ENCODE results near the gene ZNF267.
"Not testable (repeated sequence)": the region's sequence is repeated elsewhere in the genome, so short reads cannot be mapped to it uniquely, and the experiment has no call there.

GRCh38 chr16:31848572-31848971, 25.0 kb upstream of the ZNF267 start:
- TF ChIP-seq KDM5A (IDR thresholded peaks at IDR 0.05; ENCODE audit: low read length); CTCF (IDR thresholded peaks at IDR 0.05; ENCODE audit: control extremely low read depth in 1 of 3, insufficient read depth in 1 of 3, low read depth in 1 of 3, low read length in 3 of 3); JUND (IDR thresholded peaks at IDR 0.05; ENCODE audit: low read length); SIX5 (IDR thresholded peaks at IDR 0.05; ENCODE audit: low read depth, low read length); TBP (IDR thresholded peaks at IDR 0.05; ENCODE audit: low read depth, low read length); POLR2A (IDR thresholded peaks at IDR 0.05; ENCODE audit: control extremely low read depth in 1 of 2, low read depth in 2 of 2, low read length in 2 of 2); EZH2 (IDR thresholded peaks at IDR 0.05; ENCODE audit: low read depth, low read length, severe bottlenecking); RAD21 (IDR thresholded peaks at IDR 0.05 in 1 of 2, conservative IDR thresholded peaks at IDR 0.05 in 1 of 2; ENCODE audit: low read depth in 2 of 2, low read length in 2 of 2); RXRA (IDR thresholded peaks at IDR 0.05; ENCODE audit: insufficient read depth, low read depth, low read length); KDM1A (IDR thresholded peaks at IDR 0.05; ENCODE audit: borderline replicate concordance, low read length); RFX5 (IDR thresholded peaks at IDR 0.05; ENCODE audit: borderline replicate concordance, low read depth, low read length); ATF3 (IDR thresholded peaks at IDR 0.05; ENCODE audit: insufficient read depth, low read depth, low read length); FOSL1 (IDR thresholded peaks at IDR 0.05; ENCODE audit: insufficient read depth, low read depth, low read length); GABPA (IDR thresholded peaks at IDR 0.05; ENCODE audit: borderline replicate concordance, insufficient read depth, low read length): not testable (repeated sequence)
